Neural cell (in vitro differentiated cells): ENCODE results near the gene STPG4. TPM values are rescaled to one million over a fixed set of nuclear protein-coding genes. Genes with fewer than 3 reads are reported as not detected.

Experiments used
- H2AFZ ChIP-seq: fragments of 200-600, 300-800 bp; sonication (generic), shearing (Covaris generic); 2 replicates; pipeline ENCODE4 v1.6.0; 2014; ENCODE audit warnings: low read depth, mild to moderate bottlenecking, antibody characterized with exemption, low read length, moderate library complexity
- H3F3A ChIP-seq: fragments of 200-600 bp; shearing (Covaris generic); 2 replicates; pipeline ENCODE4 v1.6.1; 2016; ENCODE audit warnings: mild to moderate bottlenecking, moderate library complexity, mixed read lengths, antibody characterized with exemption, low read length; ENCODE audit not compliant: insufficient read depth, poor library complexity, severe bottlenecking
- H3K27ac ChIP-seq: fragments of 200-600, 300-800 bp; sonication (generic), shearing (Covaris generic); 2 replicates; pipeline ENCODE4 v1.5.1; 2014; ENCODE audit warnings: mild to moderate bottlenecking, low read length, moderate library complexity
- H3K27me3 ChIP-seq: fragments of 300-800, 200-600 bp; sonication (generic), shearing (Covaris generic); 2 replicates; pipeline ENCODE4 v1.6.0; 2014; ENCODE audit warnings: mild to moderate bottlenecking, low read depth, low read length, moderate library complexity; ENCODE audit not compliant: insufficient read depth
- H3K36me3 ChIP-seq: fragments of 300-800, 200-600 bp; sonication (generic), shearing (Covaris generic); 2 replicates; pipeline ENCODE4 v1.5.1; 2014; ENCODE audit warnings: mild to moderate bottlenecking, antibody characterized with exemption, low read length, moderate library complexity; ENCODE audit not compliant: insufficient read depth
- H3K4me2 ChIP-seq: fragments of 300-800, 200-600 bp; sonication (generic), shearing (Covaris generic); 2 replicates; pipeline ENCODE4 v1.6.0; 2014; ENCODE audit warnings: mild to moderate bottlenecking, low read length
- H3K4me3 ChIP-seq: fragments of 300-800, 200-600 bp; sonication (generic), shearing (Covaris generic); 2 replicates; pipeline ENCODE4 v1.5.1; 2014; ENCODE audit warnings: mild to moderate bottlenecking, low read length, moderate library complexity
- H3K79me2 ChIP-seq: fragments of 200-600 bp; shearing (Covaris generic); replicated peaks from 2 replicates; pipeline ENCODE4 v1.6.0; 2014; ENCODE audit warnings: mild to moderate bottlenecking, low read length, moderate library complexity; ENCODE audit not compliant: insufficient read depth
- H3K9ac ChIP-seq: fragments of 300-800, 200-600 bp; sonication (generic), shearing (Covaris generic); 2 replicates; pipeline ENCODE4 v1.6.1; 2016; ENCODE audit warnings: mild to moderate bottlenecking, low read length, mixed read lengths
- H3K9me2 ChIP-seq: fragments of 200-600 bp; shearing (Covaris generic); 2 replicates; pipeline ENCODE4 v1.6.1; 2016; ENCODE audit warnings: mild to moderate bottlenecking, low read length, mixed read lengths; ENCODE audit not compliant: insufficient read depth
- H3K9me3 ChIP-seq: fragments of 200-600, 300-800 bp; sonication (generic), shearing (Covaris generic); 2 replicates; pipeline ENCODE4 v1.6.1; 2016; ENCODE audit warnings: mild to moderate bottlenecking, mixed run types, low read length, moderate library complexity, mixed read lengths
- H4K20me1 ChIP-seq: fragments of 200-600 bp; shearing (Covaris generic); 2 replicates; pipeline ENCODE4 v1.6.1; 2016; ENCODE audit warnings: mild to moderate bottlenecking, mixed run types; ENCODE audit not compliant: insufficient read depth
- EP300 ChIP-seq: fragments of 450-650 bp; conservative IDR thresholded peaks from 2 replicates; pipeline ENCODE4 v1.6.1; 2014; ENCODE audit warnings: antibody characterized with exemption, mild to moderate bottlenecking, moderate library complexity; ENCODE audit not compliant: poor library complexity, severe bottlenecking
- EZH2 ChIP-seq: fragments of 200-600, 300-800 bp; shearing (Covaris generic), sonication (generic); IDR thresholded peaks from 2 replicates; pipeline ENCODE4 v1.6.1; 2014; ENCODE audit warnings: antibody characterized with exemption, low read length, borderline replicate concordance, mild to moderate bottlenecking; ENCODE audit not compliant: insufficient read depth, poor library complexity, severe bottlenecking
- MXI1 ChIP-seq: fragments of 450-650 bp; conservative IDR thresholded peaks from 2 replicates; pipeline ENCODE4 v1.6.1; 2014; ENCODE audit warnings: antibody characterized with exemption, mild to moderate bottlenecking; ENCODE audit not compliant: poor library complexity, severe bottlenecking
- POLR2AphosphoS5 ChIP-seq: IDR thresholded peaks from 2 replicates; pipeline ENCODE4 v1.6.1; 2012
- RAD21 ChIP-seq: fragments of 450-650 bp; conservative IDR thresholded peaks from 2 replicates; pipeline ENCODE4 v1.6.1; 2014; ENCODE audit warnings: antibody characterized with exemption, mild to moderate bottlenecking, moderate library complexity
- SMC3 ChIP-seq: fragments of 450-650 bp; conservative IDR thresholded peaks from 2 replicates; pipeline ENCODE4 v1.6.1; 2014; ENCODE audit warnings: antibody characterized with exemption, mild to moderate bottlenecking, moderate library complexity; ENCODE audit not compliant: poor library complexity
- TAF1 ChIP-seq: IDR thresholded peaks from 2 replicates; pipeline ENCODE4 v1.6.1; 2012; ENCODE audit warnings: low read depth
- polyA plus RNA-seq: library from polyadenylated mRNA; depleted of rRNA; stranded (reverse); fragments of >200 nt; gene quantifications from 2 replicates; pipeline ENCODE4 v1.2.3, GENCODE V29; 2014
- TF ChIP-seq, protein P1 (sequence below): IDR thresholded peaks from 2 replicates; pipeline ENCODE4 v1.6.1; 2012; ENCODE audit warnings: borderline replicate concordance
- TF ChIP-seq, protein P2 (sequence below): fragments of 450-650 bp; IDR thresholded peaks from 2 replicates; pipeline ENCODE4 v1.5.1; 2014; ENCODE audit warnings: antibody characterized with exemption, mild to moderate bottlenecking, moderate library complexity; ENCODE audit not compliant: poor library complexity, severe bottlenecking

The STPG4 gene
- polyA plus RNA-seq, 1 donor from 2014 or later, result not detected

DNA sequence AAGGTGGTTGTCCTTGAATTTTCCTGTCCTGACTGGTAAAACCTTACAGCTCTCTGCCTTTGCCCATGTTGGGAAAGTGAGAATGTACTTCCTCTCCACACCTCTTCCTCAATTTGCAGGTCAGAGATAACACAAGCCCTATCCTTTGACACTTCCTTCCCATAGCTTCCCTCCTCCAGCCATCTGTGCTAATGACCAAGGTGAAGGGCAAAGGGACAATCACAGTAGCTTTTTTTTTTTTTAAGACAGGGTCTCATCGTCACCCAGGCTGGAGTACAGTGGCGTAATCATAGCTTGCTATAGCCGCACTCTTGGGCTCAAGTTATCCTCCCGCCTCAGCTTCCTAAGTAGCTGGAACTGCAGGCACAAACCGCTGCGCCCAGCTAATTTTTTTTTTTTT is 24.3 kb upstream of the STPG4 start:
- Histone ChIP-seq H3K9me2 (no peaks in the 10 kb centered on the region), H3K36me3 (no peaks in the 10 kb centered on the region), H3K27me3 (no peaks in the 10 kb centered on the region), H3K4me2 (no peak overlapping the region), H3K79me2 (peaks cover 11% of the 10 kb centered on the region), H3K27ac (no peak overlapping the region), H3F3A (peaks cover 7% of the 10 kb centered on the region), H3K9me3 (no peaks in the 10 kb centered on the region), H3K4me3 (no peak overlapping the region), H2AFZ (no peak overlapping the region), H4K20me1 (peaks cover 11% of the 10 kb centered on the region), H3K9ac (no peak overlapping the region)
- TF ChIP-seq EP300 (no peak), MXI1 (no peak), RAD21 (no peak), SMC3 (no peak), POLR2AphosphoS5 (no peak), EZH2 (no peak), TAF1 (no peak)
- TF ChIP-seq, protein P1, sequence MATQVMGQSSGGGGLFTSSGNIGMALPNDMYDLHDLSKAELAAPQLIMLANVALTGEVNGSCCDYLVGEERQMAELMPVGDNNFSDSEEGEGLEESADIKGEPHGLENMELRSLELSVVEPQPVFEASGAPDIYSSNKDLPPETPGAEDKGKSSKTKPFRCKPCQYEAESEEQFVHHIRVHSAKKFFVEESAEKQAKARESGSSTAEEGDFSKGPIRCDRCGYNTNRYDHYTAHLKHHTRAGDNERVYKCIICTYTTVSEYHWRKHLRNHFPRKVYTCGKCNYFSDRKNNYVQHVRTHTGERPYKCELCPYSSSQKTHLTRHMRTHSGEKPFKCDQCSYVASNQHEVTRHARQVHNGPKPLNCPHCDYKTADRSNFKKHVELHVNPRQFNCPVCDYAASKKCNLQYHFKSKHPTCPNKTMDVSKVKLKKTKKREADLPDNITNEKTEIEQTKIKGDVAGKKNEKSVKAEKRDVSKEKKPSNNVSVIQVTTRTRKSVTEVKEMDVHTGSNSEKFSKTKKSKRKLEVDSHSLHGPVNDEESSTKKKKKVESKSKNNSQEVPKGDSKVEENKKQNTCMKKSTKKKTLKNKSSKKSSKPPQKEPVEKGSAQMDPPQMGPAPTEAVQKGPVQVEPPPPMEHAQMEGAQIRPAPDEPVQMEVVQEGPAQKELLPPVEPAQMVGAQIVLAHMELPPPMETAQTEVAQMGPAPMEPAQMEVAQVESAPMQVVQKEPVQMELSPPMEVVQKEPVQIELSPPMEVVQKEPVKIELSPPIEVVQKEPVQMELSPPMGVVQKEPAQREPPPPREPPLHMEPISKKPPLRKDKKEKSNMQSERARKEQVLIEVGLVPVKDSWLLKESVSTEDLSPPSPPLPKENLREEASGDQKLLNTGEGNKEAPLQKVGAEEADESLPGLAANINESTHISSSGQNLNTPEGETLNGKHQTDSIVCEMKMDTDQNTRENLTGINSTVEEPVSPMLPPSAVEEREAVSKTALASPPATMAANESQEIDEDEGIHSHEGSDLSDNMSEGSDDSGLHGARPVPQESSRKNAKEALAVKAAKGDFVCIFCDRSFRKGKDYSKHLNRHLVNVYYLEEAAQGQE, result no peak
- TF ChIP-seq, protein P2, sequence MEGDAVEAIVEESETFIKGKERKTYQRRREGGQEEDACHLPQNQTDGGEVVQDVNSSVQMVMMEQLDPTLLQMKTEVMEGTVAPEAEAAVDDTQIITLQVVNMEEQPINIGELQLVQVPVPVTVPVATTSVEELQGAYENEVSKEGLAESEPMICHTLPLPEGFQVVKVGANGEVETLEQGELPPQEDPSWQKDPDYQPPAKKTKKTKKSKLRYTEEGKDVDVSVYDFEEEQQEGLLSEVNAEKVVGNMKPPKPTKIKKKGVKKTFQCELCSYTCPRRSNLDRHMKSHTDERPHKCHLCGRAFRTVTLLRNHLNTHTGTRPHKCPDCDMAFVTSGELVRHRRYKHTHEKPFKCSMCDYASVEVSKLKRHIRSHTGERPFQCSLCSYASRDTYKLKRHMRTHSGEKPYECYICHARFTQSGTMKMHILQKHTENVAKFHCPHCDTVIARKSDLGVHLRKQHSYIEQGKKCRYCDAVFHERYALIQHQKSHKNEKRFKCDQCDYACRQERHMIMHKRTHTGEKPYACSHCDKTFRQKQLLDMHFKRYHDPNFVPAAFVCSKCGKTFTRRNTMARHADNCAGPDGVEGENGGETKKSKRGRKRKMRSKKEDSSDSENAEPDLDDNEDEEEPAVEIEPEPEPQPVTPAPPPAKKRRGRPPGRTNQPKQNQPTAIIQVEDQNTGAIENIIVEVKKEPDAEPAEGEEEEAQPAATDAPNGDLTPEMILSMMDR, result no peak

DNA sequence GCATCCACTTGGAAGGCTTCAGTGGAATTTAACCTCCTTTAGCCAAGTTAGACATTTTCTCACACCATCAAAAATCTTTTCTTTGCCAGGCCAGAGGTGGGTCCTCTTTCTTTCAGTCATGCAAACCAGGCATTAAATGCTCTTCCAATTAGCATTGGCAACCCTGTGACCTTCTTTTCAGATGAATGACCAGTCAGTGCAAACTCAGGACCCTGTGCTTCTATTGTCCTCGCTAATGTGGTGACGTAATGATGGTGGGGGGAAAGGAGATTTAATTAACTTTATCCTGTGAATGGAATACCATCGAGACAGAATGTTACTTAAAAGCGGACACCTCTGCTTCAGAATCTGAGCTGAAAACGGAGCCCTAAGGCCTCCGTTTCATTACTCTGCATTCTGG is 23.2 kb upstream of the STPG4 start:
- TF ChIP-seq, protein P2, result no peak
- TF ChIP-seq EZH2 (no peak), RAD21 (no peak), MXI1 (no peak), POLR2AphosphoS5 (no peak), SMC3 (no peak), TAF1 (no peak), EP300 (no peak)
- TF ChIP-seq, protein P1, result no peak
- Histone ChIP-seq H3K4me2 (no peak overlapping the region), H4K20me1 (peaks cover 21% of the 10 kb centered on the region)

More for the DNA sequence above, 23.2 kb upstream of the STPG4 start:
- Histone ChIP-seq H2AFZ (peak overlapping the region; percentile 12), H3F3A (peaks cover 7% of the 10 kb centered on the region), H3K4me3 (no peak overlapping the region), H3K9me2 (no peaks in the 10 kb centered on the region), H3K27ac (no peak overlapping the region), H3K9ac (no peak overlapping the region), H3K79me2 (peaks cover 21% of the 10 kb centered on the region), H3K27me3 (no peaks in the 10 kb centered on the region), H3K36me3 (no peaks in the 10 kb centered on the region), H3K9me3 (no peaks in the 10 kb centered on the region)
